IMR-90 (cell line): ENCODE measurements around the gene ZNRD2.

Experiments used
- CTCF ChIP-seq: conservative IDR thresholded peaks from 2 replicates; pipeline ENCODE4 v1.5.1; 2012; ENCODE audit warnings: mild to moderate bottlenecking, low read depth, low read length, improper control_type of control experiment
- SMC3 ChIP-seq: fragments of 150-350 bp; IDR thresholded peaks from 2 replicates; pipeline ENCODE4 v1.6.1; 2016; ENCODE audit warnings: low read depth, mild to moderate bottlenecking, antibody characterized with exemption, low read length, moderate library complexity
- USF2 ChIP-seq: fragments of 150-350 bp; IDR thresholded peaks from 2 replicates; pipeline ENCODE4 v1.6.1; 2017; ENCODE audit warnings: mild to moderate bottlenecking, antibody characterized with exemption, low read length, low read depth

- TF ChIP-seq CTCF = no peak
- TF ChIP-seq USF2 = no peak
- no peak for TF ChIP-seq SMC3
These were observed 4.7 kb downstream of the ZNRD2 start for GRCh38 chr11:65574811-65575567.
